Testis (tissue), 2 donors: ENCODE measurements around the gene BTG2.

Experiments used
- CTCF ChIP-seq, 3 experiments: fragments of 450-650 bp in 2 of 3; fragments of 200-600 bp in 1 of 3; sonication (generic) in 1 of 3; IDR thresholded peaks; one replicate each; pipeline ENCODE4 v1.5.1; 2016 to 2019; ENCODE audit warnings: antibody characterized with exemption in 3 of 3, mild to moderate bottlenecking in 2 of 3, moderate library complexity in 1 of 3
- POLR2A ChIP-seq: fragments of 450-650 bp; IDR thresholded peaks from one replicate; pipeline ENCODE4 v1.6.1; 2017; ENCODE audit warnings: antibody characterized with exemption, mild to moderate bottlenecking, moderate library complexity

DNA sequence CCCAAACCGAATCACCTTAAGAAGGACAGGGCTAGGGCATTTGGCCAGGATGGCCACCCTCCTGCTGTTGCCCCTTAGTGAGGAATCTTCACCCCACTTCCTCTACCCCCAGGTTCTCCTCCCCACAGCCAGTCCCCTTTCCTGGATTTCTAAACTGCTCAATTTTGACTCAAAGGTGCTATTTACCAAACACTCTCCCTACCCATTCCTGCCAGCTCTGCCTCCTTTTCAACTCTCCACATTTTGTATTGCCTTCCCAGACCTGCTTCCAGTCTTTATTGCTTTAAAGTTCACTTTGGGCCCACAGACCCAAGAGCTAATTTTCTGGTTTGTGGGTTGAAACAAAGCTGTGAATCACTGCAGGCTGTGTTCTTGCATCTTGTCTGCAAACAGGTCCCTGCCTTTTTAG, 3.6 kb downstream of the BTG2 start:
- TF ChIP-seq CTCF (IDR thresholded peaks at IDR 0.05) = no peak
- no peak for TF ChIP-seq POLR2A
